ENCODE results near the gene DSCAML1. TPM values are rescaled to one million over a fixed set of nuclear protein-coding genes. Genes with fewer than 3 reads are reported as not detected.

The DSCAML1 gene
- total RNA-seq, result not detected

- peak; percentile 52 for ATAC-seq
Measured at GRCh38 chr11:117796872-117797529, at the start of gene DSCAML1. TSS of gene DSCAML1 (minus strand) at chr11:117797216. CDS start at chr11:117797079, 137 bp downstream.

- peak; percentile 78 for ATAC-seq
Measured at GRCh38 chr11:117843666-117844484, 46.9 kb upstream of the DSCAML1 start.

- no peak for ATAC-seq
Measured at GRCh38 chr11:117842131-117842941, 45.3 kb upstream of the DSCAML1 start.

- ATAC-seq, result no peak
Measured at GRCh38 chr11:117841551-117842031, 44.6 kb upstream of the DSCAML1 start.

GRCh38 chr11:117840881-117841550, 44.0 kb upstream of the DSCAML1 start:
- ATAC-seq, result no peak

GRCh38 chr11:117839936-117840813, 43.2 kb upstream of the DSCAML1 start:
- ATAC-seq, result no peak

GRCh38 chr11:117839380-117839881, 42.4 kb upstream of the DSCAML1 start:
- no peak for ATAC-seq

GRCh38 chr11:117838901-117839300, 41.9 kb upstream of the DSCAML1 start:
- no peak for ATAC-seq

GRCh38 chr11:117837791-117838190, 40.8 kb upstream of the DSCAML1 start:
- ATAC-seq, result no peak

- ATAC-seq, result no peak
Measured at GRCh38 chr11:117837070-117837776, 40.2 kb upstream of the DSCAML1 start.

GRCh38 chr11:117836077-117836960, 39.3 kb upstream of the DSCAML1 start:
- no peak for ATAC-seq

GRCh38 chr11:117835576-117835975, 38.6 kb upstream of the DSCAML1 start:
- ATAC-seq, result no peak

- ATAC-seq, result no peak
Measured at GRCh38 chr11:117834838-117835443, 37.9 kb upstream of the DSCAML1 start.

GRCh38 chr11:117834068-117834810, 37.2 kb upstream of the DSCAML1 start:
- no peak for ATAC-seq

GRCh38 chr11:117833401-117833891, 36.4 kb upstream of the DSCAML1 start:
- peak; percentile 60 for ATAC-seq

- no peak for ATAC-seq
Measured at GRCh38 chr11:117832511-117832910, 35.5 kb upstream of the DSCAML1 start.

GRCh38 chr11:117831661-117832415, 34.8 kb upstream of the DSCAML1 start:
- ATAC-seq, result no peak

Data from esophagus mucosa (tissue), 1 donor.